HG03469 (cell line): ENCODE measurements around the gene RIMKLA.

Experiments used
- ATAC-seq: cut with Tn5 transposase; IDR thresholded peaks from one replicate; pipeline ENCODE4 v1.9.1; 2021; ENCODE audit warnings: mild to moderate bottlenecking, moderate library complexity, moderate number of reproducible peaks; ENCODE audit not compliant: unreplicated experiment

Gene RIMKLA

DNA sequence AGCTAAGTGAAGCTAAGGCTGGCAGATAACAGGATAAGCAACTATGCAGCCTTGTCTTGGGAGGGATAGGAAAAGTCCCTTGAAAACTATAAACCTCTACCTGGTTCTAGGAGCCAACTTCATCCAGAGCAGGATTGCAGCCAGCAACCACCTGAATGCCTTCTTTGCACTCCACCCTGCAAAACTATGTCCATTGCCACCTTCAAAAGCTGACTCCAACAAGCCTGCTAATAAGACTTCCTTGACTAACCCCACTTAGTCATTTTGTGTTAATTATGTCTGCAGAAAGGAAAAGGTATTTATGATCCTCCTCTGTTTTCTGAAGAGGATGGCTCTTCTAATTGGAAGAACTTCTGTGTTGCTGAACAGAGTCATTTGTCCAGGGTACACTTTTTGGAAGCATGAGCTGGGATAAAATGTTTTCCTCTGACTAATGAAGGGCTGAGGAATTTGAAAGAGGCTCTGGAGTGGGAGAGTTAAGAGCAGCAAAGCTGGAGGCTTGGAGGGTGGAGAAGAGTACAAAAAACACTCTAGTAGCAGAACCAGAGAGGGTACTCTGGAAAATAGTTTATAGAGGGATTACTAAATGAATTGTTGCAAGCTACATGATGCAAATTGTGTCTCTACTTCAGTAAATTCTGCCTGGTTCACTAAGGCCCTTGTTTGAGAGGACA lies 9.6 kb upstream of the RIMKLA start:
- no peak for ATAC-seq

DNA sequence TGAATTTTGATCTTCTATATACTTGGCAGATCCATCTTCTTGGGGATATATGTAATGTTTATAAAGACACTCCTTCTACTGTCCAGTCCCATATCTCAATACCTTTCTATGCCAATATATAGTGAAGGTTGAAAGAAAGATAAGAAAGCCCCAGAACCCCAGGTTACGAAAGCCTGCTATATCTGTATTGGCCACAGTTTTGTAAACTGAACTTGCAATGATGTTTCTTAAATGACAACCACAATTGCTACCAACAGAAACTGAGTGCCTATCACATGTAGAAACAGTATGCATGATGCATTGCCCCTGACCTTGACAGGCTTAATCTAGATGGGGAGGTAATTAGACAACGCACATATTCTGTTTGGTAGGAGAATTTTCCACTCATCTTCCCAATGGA lies 7.8 kb upstream of the RIMKLA start:
- no peak for ATAC-seq

DNA sequence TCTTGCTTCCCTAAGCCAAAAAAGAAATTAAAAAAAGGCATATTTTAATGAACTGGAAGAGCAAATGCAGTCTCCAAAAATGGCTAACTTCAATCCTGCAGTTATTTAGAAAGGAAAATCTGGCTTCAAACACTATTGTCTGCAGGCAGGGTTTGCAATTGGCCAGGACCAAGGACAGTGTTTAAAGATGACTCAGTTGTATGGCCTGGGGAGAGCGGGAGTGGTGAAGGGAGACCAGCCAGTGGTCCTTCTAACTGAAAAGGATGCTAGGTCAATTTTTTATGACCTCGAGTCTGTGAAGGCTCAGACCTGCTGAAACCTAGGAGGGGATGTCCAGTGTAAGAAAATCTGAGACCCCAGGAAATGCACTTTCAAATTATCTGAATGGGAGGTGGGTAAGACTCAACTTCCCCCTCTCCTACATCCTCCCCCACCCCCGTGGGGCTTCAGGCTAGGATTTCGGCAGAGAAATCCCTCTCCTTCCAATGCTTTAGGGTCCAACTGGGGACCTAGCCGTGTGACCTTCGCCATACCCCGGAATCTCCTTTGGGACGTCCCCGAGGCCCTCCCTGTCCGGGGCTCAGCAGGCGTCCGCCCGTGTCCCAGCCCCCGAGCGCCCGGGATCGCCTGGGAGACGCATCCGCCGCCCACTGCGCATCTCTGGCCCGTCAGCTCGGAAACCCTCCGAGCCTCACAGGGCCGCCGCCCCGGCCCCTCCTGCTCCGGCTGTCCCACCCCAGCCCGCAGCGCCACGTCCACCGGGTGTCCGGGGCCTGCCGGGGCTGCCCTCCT lies 602 bp upstream of the RIMKLA start:
- peak; percentile 24 for ATAC-seq

DNA sequence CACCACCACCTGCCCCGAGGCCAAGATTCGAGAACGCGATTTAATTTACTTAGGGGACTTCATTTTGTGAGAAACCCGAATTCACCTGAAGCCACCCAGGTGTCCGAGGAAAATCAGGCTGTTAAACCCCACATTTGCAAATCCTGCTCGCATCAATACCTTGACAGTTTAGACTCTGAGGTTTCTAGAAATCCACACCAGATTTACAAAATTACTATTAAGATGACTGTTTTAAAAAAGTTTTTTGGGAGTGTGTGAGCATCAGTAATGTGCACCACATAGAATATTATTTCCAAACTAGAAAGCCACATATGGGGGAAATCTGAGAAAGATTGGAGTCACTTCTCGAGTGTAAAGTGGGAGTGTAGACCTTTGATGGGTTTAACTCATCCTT lies 685 bp downstream of the RIMKLA start:
- ATAC-seq = no peak

- no peak for ATAC-seq
Measured at GRCh38 chr1:42385283-42385682, 4.7 kb downstream of the RIMKLA start.

GRCh38 chr1:42386051-42386450 lies 5.5 kb downstream of the RIMKLA start:
- ATAC-seq = no peak

DNA sequence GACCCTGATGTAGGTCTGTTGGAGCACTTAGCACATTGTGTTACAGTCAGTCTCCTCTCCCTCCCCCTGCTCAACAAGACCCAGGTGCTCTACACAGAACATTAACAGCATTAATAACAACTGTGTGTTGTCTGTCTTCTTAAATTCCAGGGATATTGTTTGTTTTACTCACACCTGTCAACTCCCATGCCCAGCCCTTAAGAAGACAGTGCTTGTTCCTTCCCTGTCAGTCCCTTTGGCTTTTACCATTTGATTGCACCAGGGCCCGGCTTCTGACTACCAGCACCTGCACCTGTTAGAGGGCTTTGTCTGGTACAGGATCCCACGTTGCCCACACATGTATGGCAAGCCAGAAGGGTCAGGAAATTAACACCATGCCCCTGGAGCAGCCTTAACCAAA lies 11.7 kb downstream of the RIMKLA start:
- ATAC-seq = no peak

DNA sequence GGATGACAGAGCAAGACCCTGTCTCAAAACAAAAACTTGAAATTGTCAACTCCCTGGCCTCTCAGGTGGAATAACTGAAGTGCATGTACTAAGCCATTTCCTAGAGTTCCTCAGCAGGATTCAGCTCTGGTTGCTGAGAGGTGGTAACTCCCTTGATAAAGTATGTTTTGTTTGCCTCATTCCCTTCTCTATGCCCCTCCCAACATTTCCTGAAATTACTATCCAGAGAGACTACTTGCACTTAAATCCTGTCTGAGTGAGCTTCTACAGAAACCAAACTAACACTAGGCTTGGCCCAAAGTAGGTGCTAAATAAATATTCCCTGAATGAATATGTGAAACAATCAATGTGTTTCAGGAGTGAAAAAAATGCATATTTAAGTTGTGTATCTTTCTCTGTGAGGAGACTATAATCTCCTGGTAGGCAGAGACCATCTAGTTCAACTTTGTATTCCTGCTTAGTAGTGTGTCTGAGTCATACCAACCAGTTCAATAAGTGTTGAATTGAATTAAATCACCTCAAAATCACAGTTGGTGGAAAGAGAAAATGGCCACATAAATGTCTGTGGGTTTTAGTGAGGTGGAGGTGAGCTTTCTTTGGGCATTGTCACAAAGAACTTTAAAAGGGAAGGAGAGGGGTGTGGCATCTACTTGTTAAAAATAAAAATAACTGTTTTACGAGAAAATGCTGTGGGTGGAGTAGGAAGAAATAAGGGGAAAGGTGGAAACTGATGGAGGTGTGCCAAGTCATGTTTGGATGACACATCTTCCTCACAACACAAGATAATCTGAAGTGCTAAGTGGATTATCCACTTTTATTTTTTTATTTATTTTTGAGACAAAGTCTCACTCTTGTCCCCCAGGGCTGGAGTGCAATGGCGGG lies 12.6 kb downstream of the RIMKLA start:
- no peak for ATAC-seq

DNA sequence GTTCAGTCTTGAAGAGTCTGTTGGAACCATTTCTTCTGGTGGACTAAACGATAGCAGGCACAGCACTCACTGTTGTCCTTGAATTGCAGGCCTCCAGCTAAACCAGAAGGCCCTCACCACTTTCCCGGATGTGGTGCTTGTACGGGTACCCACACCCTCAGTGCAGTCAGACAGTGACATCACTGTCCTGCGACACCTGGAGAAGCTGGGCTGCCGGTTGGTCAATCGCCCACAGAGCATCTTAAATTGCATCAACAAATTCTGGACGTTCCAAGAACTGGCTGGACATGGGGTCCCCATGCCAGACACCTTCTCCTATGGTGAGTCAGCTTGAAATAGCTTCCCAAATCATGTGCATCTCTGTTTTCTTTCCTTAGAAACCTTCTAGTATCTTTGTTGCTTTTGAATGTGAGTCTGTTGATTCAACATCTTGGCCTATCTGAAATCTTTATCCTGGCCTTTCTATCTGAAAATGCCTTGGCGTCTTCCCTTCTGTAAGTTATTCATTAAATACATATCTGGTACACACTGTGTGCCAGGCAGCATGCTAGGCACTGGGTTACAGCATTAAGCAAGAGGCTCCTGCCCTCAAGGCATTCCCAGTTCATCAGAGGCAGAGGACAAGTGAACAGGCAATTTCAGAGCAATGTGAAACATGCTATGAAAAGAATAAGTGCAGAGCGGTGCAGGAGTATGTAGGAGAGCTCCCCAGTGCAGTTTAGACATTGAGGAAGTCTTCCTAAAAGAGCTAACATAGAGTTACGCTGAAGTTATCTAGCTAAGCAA lies 18.9 kb downstream of the RIMKLA start:
- no peak for ATAC-seq

DNA sequence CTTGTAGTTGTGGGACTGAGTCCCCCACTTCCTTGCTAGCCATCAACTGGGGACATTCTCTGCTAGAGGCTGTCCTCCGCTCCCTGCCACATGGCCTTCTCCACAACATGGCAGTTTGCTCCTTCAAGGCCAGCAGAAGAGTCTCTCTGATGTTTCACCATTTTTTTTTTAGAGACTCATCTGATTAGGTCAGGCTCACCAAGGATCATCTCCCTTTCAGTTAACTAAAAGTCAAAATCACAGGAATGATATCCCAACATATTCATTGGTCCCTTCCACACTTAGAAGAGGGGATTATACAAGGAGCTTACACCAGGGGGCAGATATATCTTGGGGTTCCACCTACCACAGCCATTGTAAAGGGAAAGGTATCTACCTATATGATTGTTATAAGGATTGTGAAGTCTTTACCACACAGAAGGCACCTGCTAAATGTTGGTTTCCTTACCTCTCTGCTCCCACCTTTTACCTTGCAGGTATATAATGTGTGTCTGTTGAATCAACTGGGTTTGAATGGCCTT lies 23.3 kb downstream of the RIMKLA start:
- ATAC-seq = no peak

DNA sequence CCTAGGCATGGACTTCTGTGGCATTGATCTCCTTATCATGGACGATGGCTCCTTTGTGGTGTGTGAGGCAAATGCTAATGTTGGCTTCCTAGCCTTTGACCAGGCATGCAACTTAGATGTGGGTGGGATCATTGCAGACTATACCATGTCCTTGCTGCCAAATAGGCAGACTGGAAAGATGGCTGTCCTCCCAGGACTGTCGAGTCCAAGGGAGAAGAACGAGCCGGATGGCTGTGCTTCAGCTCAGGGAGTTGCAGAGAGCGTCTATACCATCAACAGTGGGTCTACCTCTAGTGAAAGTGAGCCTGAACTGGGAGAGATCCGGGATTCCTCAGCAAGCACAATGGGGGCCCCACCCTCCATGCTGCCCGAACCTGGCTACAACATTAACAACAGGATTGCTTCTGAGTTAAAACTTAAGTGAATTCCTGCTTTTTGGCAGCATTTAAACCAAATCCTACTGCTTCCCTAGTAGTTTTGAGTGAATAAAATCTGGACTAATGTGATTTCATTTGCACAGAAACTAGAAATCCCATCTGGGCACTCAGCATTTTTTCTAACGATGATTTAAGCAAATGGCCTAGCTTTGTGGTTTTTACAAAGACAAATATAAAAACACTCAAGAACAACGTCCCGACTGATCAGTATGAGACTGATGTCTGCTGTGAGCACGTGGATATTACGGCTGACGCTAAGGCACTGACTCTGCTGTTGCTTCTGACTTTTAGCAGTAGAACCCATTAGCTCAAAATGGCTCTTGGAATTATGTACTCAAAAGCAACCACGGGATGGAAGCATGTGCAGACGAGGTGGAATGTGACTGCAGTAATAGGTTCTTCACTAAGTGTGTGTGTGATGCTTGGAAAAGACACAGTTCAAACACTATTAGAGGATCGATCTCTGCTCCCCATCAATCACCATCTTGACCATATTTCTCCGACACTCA lies 34.2 kb downstream of the RIMKLA start:
- no peak for ATAC-seq

DNA sequence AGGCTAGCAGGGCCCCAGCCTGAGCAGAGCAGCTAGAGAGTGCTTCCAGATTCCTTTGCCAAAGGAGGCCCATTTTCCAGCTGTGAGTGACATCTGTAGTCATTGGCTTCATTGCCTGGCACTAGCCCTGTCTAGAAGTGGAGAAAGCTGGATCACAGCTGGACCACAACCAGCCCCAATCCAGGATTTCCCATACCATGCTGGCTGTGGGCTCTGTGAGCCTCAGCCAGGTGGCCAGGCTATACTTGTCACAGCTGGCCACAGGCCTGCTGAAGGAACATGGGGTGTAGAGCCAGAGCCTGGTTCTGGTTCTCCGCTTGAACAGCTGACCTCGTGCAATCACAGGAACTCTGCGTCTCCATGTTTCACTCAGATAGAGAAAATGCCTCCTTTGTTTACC lies 36.6 kb downstream of the RIMKLA start:
- no peak for ATAC-seq

GRCh38 chr1:42418516-42418915 lies 37.9 kb downstream of the RIMKLA start:
- ATAC-seq = no peak

DNA sequence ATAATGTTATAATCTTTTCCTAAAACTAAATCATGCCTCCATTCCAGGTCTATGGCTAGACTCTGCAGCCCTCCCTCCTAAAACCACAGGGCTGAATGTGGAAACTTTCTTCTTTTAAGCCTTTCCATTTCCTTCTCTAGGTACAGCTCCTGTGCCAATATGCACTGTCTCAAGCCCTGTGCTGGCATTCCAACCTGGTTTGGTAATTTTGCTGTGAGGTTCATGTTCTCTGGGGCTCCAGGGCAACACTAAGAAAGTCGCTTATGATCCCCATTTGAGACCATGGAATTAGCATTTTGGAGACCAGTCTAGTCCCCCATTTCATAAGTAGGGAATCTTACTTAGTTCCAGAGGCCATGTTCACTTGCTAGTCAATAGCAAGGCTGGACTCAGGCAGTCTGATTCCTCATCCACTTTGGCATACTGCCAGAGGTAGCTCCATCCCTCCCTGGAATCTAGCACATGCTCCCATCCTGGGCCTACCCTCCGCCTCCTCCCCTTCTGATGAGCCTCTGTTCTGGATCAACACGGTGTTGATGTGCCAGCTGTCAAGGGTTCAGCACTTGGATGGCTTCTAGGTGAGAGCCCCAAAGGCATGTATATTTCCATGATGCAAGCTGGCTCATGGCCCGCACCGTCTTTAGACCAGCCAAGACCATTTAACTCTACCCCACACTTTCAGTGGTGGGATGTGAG lies 38.7 kb downstream of the RIMKLA start:
- ATAC-seq = no peak

GRCh38 chr1:42420121-42420520 lies 39.5 kb downstream of the RIMKLA start:
- no peak for ATAC-seq

DNA sequence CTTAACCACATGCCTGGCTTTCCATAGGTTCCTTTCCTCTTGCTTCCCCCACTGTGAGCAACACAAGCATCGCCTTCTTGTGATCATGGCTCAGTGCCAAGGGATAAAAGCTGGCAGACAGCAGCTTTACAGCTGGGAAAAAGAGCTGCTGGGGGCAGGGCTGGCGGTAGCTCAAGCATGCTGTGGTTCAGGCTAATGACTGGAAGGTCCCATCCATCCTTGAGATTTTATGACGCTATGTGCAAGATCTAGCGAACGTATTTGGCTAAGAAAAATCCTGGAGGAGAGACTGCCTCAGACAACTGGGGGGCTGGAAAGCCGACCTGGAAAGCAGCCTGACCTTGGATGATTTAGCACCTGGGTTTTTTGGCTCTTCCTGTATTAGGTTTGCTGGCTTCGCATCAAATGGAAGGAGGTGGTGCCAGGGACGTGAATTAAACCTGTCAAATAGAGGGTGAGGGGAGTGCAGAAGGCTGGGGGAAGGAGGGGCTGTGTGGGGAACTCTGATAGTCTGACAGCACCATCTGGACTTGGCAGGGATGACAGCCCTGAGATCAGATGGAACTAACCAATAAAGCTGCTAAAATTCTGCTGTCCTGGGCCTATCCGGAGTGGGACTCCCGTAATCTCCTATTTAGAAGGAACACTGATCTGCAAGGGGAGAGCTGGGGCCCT lies 40.5 kb downstream of the RIMKLA start:
- no peak for ATAC-seq

GRCh38 chr1:42422737-42423136 lies 42.1 kb downstream of the RIMKLA start:
- no peak for ATAC-seq

GRCh38 chr1:42423681-42424080 lies 43.1 kb downstream of the RIMKLA start:
- ATAC-seq = no peak
